GM18861 (cell line): Measurements from ENCODE around the gene TMBIM4.

Source experiments
- ATAC-seq: cut with Tn5 transposase; IDR thresholded peaks from one replicate; pipeline ENCODE4 v1.9.1; 2021; ENCODE audit not compliant: unreplicated experiment

Gene TMBIM4

GRCh38 chr12:66142826-66143225, 27.0 kb downstream of the TMBIM4 start:
- no peak for ATAC-seq

DNA sequence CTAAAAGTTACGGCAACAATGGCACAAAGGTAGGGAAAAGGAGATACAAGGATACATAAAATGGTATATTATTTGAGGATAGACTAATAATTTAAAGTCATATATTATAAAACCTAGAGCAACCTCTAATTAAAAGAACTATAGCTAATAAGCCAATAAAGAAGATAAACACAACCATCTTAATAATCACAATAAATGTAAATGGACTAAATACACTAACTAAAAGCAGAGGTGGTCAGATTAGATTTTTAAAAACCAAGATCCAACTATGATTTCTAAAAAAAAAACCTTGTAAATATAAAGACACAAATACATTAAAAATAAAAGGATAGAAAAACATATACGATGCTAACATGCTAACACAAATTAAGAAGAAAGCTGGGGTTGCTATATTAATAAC, 28.5 kb downstream of the TMBIM4 start:
- no peak for ATAC-seq

DNA sequence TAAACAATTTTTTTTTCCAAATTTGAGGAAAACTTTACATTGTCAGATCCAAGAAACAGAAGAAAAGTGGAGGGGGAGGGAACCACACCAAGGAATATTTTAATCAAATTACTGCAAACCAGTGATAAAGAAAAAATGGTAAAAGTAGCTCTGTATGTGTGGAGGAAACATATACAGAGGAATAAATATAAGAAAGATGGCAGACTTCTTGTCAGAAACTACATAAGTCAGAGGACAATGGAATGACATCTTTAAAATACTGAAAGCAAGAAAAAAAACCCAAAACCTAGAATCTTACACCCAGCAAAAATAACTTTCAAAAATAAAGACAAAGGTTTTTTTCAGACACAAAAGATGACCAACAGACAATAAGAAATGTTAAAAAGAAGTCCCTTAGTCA, 29.1 kb downstream of the TMBIM4 start:
- no peak for ATAC-seq

- ATAC-seq = no peak
Measured at GRCh38 chr12:66139328-66139727, 30.5 kb downstream of the TMBIM4 start.

GRCh38 chr12:66137937-66138336, 31.9 kb downstream of the TMBIM4 start:
- no peak for ATAC-seq

- no peak for ATAC-seq
Measured at GRCh38 chr12:66132408-66132807, 37.4 kb downstream of the TMBIM4 start.

- ATAC-seq = peak; percentile 4
Measured at GRCh38 chr12:66131067-66131688, 38.6 kb downstream of the TMBIM4 start.

DNA sequence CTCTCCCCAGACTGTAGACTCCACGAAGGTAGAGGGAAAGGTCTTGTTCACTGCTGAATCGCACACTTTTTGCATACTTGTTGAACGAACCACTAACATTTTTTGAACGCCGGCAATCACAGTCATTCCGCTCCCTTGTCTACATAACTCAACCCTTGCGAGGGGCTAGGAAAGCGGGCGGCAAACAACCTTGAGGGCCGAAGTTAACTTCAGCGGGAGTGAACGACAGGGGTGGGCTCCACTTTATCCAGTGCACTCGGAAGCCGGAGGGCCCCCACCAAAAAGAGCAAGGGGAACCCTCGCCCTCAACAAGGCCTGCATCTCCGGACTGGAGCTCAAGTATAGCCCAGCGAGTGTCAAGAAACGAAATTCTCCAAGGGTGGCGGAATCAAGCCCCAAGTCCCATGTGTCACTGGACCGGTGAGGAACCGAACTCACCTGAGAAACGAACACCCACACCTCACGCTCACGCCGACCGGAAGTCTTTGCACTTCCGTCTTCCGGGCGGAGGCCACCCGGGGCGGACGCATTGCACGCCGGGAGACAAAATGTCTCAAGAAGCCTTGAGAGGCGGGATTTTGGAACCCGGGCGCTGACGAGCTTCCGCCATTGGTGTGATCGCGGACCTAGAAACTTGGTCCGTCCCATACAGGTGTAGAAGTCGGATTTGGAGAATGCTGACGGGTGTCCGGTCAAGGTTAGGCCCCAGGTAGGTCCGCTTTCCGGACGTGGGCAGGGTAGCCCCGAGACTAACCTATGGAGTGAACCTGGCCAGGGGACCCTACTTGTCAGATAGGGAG, 39.3 kb downstream of the TMBIM4 start, which contains the start of gene LLPH:
LLPH (minus strand) TSS at position 484 of the 800 bp plus-strand sequence. CDS start 1,644 bp downstream, outside the sequence.
- ATAC-seq = peak; percentile 99

DNA sequence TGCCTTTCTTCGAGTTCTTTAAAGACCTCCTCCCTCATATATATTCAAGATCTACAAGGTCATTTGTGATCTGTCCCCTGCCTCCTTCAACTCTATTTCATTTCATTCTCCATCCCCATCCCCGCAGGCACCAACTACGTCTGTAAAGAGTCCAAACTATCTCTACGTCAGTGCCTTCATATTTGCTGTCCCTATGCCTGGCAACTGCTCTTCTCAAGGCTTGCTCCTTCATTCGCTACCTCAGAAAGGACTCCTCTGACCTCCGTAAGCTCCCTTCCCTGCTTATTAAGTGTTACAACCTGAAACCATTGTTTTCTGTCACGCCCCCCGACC, 39.9 kb downstream of the TMBIM4 start:
- no peak for ATAC-seq

GRCh38 chr12:66127650-66128049, 42.1 kb downstream of the TMBIM4 start:
- ATAC-seq = no peak

- ATAC-seq = no peak
Measured at GRCh38 chr12:66120477-66120876, 49.3 kb downstream of the TMBIM4 start.

DNA sequence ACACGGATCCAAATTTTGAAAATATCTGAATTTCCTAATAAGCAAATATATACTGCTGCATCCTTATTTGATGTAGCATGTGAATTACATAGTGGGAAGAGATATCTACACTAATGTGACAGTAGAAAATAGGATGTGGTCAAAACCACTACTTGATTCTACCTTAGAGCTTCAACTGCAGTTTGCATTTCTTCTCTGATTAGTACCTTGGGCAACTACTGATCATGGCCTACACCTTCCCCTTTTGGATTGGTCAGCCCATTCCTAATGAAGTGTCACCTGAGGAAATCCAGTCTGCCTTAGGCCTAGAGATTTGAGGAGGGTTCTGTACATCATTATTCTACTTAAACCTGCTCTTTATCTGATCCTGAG, 49.9 kb downstream of the TMBIM4 start:
- no peak for ATAC-seq

- no peak for ATAC-seq
Measured at GRCh38 chr12:66119229-66119869, 50.4 kb downstream of the TMBIM4 start.

DNA sequence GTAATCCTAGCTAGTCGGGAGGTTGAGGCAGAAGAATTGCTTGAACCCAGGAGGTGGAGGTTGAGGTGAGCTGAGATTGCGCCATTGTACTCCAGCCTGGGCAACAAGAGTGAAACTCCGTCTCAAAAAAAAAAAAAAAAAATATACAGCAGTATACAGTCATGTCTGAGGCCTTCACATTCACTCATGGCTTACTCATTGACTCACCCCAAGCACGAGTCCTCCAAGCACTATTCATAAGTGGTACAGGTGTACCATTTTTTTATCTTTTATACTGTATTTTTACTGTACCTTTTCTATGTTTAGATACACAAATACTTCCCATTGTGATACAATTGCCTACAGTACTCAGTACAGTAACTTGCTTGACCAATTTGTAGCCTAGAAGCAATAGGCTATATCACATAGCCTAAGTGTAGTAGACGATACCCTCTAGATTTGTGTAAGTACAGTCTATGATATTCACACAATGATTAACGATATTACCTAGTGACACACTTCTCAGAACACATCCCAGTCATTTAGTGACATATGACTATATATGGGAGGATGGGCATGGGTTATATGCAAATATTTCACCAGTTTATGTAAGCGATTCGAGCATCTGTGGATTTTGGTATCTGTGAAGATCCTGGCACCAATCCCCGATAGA, 51.4 kb downstream of the TMBIM4 start:
- ATAC-seq = peak; percentile 84

DNA sequence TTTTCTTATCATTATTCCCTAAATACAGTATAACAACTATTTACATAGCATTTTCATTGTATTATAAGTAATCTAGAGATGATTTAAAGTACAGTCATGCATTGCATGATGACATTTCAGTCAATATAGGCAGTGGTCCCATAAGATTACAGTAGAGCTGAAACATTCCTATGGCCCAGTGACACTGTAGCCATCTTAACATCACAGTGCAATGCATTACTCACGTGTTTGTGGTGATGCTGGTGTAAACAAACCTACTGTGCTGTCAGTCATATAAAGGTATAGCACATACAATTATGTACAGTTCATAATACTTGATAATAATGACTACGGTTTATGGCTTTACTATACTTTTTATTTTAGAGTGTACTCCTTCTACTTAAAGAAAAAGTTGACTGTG, 52.6 kb downstream of the TMBIM4 start:
- ATAC-seq = no peak

GRCh38 chr12:66115071-66115600, 54.7 kb downstream of the TMBIM4 start:
- no peak for ATAC-seq

DNA sequence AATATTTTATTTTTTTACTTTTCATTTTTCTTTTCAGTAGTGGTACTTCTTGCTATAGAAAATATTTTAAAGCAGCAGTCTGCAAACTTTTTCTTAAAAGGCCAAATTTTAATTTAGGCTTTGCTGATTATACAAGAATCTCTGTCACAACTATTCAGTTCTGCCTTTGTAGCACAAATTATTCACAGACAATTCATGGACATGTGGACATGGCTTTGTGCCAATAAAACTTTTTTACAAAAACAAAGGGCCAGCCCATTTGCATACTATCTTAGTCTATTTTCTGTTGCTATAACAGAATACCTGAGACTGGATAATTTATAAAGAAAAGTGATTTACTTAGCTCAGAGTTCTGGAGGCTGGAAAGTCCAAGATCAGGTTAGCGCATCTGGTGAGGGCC, 56.3 kb downstream of the TMBIM4 start:
- no peak for ATAC-seq

GRCh38 chr12:66111605-66112004, 58.2 kb downstream of the TMBIM4 start:
- no peak for ATAC-seq

GRCh38 chr12:66109056-66109455, 60.7 kb downstream of the TMBIM4 start:
- ATAC-seq = no peak

DNA sequence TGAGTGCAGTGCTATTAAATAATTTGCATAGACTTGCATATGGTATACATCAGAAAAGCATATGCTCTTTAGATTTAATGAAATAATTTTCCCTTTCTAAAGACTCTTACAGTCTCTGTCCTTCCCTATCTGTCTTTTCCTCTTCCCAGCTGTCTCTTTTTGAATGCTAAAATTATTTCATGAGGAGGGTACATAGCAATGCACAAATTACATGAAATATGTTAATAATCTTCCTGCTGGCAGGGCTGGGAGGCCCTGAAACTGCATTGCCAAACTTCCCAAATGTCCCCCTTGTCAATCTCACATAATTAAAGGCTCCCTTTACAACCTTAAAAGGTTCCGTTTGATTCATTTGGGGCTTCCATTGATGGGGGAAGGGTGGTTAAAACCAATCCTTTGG, 61.4 kb downstream of the TMBIM4 start:
- ATAC-seq = no peak

- ATAC-seq = peak; percentile 97
Measured at GRCh38 chr12:66107451-66107915, 62.3 kb downstream of the TMBIM4 start.
